ENCODE data around the gene GPR107.

GRCh38 chr9:130042885-130043653 lies 10.6 kb upstream of the GPR107 start, which contains the start of gene FNBP1:
- peak; percentile 90 for TF ChIP-seq POLR2A (IDR thresholded peaks at IDR 0.05)
- TF ChIP-seq, protein P1, sequence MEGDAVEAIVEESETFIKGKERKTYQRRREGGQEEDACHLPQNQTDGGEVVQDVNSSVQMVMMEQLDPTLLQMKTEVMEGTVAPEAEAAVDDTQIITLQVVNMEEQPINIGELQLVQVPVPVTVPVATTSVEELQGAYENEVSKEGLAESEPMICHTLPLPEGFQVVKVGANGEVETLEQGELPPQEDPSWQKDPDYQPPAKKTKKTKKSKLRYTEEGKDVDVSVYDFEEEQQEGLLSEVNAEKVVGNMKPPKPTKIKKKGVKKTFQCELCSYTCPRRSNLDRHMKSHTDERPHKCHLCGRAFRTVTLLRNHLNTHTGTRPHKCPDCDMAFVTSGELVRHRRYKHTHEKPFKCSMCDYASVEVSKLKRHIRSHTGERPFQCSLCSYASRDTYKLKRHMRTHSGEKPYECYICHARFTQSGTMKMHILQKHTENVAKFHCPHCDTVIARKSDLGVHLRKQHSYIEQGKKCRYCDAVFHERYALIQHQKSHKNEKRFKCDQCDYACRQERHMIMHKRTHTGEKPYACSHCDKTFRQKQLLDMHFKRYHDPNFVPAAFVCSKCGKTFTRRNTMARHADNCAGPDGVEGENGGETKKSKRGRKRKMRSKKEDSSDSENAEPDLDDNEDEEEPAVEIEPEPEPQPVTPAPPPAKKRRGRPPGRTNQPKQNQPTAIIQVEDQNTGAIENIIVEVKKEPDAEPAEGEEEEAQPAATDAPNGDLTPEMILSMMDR (IDR thresholded peaks at IDR 0.05): no peak

Measured in right lobe of liver (tissue), 4 donors.